Karpas-422 (cell line): ENCODE data around the gene C19orf38. TPM values are rescaled to one million over a fixed set of nuclear protein-coding genes. Genes with fewer than 3 reads are reported as not detected.

Experiments used
- DNase-seq: peaks from one replicate; pipeline ENCODE4 v3.0.0-alpha.2; 2015
- H2AFZ ChIP-seq: fragments of 200-600 bp; sonication (generic); 2 replicates; pipeline ENCODE4 v1.6.1; 2014; ENCODE audit warnings: antibody characterized with exemption, low read length, mixed read lengths
- H3K27ac ChIP-seq: fragments of 200-600 bp; sonication (generic); 2 replicates; pipeline ENCODE4 v1.5.1; 2014; ENCODE audit warnings: mild to moderate bottlenecking, low read length, moderate library complexity
- H3K27me3 ChIP-seq: fragments of 200-600 bp; sonication (generic); 2 replicates; pipeline ENCODE4 v1.6.1; 2014; ENCODE audit warnings: low read length, mixed read lengths
- H3K36me3 ChIP-seq: fragments of 200-600 bp; sonication (generic); 2 replicates; pipeline ENCODE4 v1.6.1; 2014; ENCODE audit warnings: low read length, mixed read lengths; ENCODE audit not compliant: insufficient read depth
- H3K4me1 ChIP-seq: fragments of 200-600 bp; sonication (generic); 2 replicates; pipeline ENCODE4 v1.6.1; 2014; ENCODE audit warnings: mild to moderate bottlenecking, low read length, mixed read lengths
- H3K4me2 ChIP-seq: fragments of 200-600 bp; sonication (generic); 2 replicates; pipeline ENCODE4 v1.6.1; 2014; ENCODE audit warnings: low read length, low read depth, mild to moderate bottlenecking; ENCODE audit not compliant: poor library complexity, severe bottlenecking
- H3K4me3 ChIP-seq: fragments of 200-600 bp; sonication (generic); 2 replicates; pipeline ENCODE4 v1.5.1; 2014; ENCODE audit warnings: mild to moderate bottlenecking, antibody characterized with exemption, low read length, mixed read lengths
- H3K79me2 ChIP-seq: fragments of 200-600 bp; sonication (generic); 2 replicates; pipeline ENCODE4 v1.6.1; 2014; ENCODE audit warnings: mild to moderate bottlenecking, low read length, mixed read lengths
- H3K9ac ChIP-seq: fragments of 200-600 bp; sonication (generic); 2 replicates; pipeline ENCODE4 v1.6.0; 2014; ENCODE audit warnings: low read length
- H3K9me2 ChIP-seq: fragments of 200-600 bp; sonication (generic), shearing (Covaris generic); replicated peaks from 2 replicates; pipeline ENCODE4 v1.6.0; 2014; ENCODE audit warnings: mild to moderate bottlenecking, low read length, moderate library complexity; ENCODE audit not compliant: insufficient read depth
- H3K9me3 ChIP-seq: fragments of 300-700, 200-600 bp; sonication (generic); 2 replicates; pipeline ENCODE4 v1.6.1; 2014; ENCODE audit warnings: low read length, mixed read lengths
- H4K20me1 ChIP-seq: fragments of 200-600 bp; sonication (generic); 2 replicates; pipeline ENCODE4 v1.6.1; 2014; ENCODE audit warnings: mild to moderate bottlenecking, antibody characterized with exemption, low read length, low read depth; ENCODE audit not compliant: insufficient read depth
- small RNA-seq: library from RNA; depleted of rRNA; stranded (forward); fragments of <200 nt; gene quantifications from one replicate; pipeline ENCODE3, GENCODE V24; 2014
- total RNA-seq: library from RNA; depleted of rRNA; stranded (reverse); fragments of >200 nt; shearing (Covaris generic); gene quantifications from 2 replicates; pipeline ENCODE4 v1.2.3, GENCODE V29; 2014; ENCODE audit warnings: low replicate concordance; rRNA removed

Gene C19orf38
- total RNA-seq, 1 experiment from 2014 or later = 6.1 TPM

DNA sequence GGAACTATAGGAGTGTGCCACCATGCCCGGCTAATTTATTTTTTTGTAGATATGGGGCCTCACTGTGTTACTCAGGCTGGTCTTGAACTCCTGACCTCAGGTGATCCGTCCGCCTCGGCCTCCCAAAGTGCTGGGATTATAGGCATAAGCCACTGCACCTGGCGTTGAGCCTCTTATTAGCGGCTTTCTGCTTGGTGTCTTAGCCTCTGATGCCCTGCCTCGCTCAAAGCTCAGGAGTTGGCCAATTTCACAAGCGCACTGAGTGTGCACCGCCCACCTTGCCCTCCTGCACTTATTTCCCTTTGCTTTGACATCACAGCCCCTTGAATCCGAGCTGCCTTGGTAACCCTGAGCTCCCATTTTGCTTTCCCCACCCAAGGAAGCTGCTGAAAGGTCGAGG, 70.1 kb downstream of the C19orf38 start:
- Histone ChIP-seq H3K36me3 (peaks cover 3% of the 10 kb centered on the region; the same call in 1 of the 2 replicates), H3K9ac (no peak overlapping the region), H3K4me3 (no peak overlapping the region), H4K20me1 (no peaks in the 10 kb centered on the region), H3K4me1 (no peaks in the 10 kb centered on the region), H3K27me3 (no peaks in the 10 kb centered on the region), H3K4me2 (no peak overlapping the region), H3K9me2 (no peaks in the 10 kb centered on the region), H2AFZ (no peak overlapping the region), H3K27ac (no peak overlapping the region), H3K9me3 (no peaks in the 10 kb centered on the region), H3K79me2 (no peaks in the 10 kb centered on the region)
- DNase-seq = no peak

Small RNA genes lying within 50 kb of the gene (small RNA-seq; reads per million reads assigned to genes)
- not detected for gene MIR199A1
- not detected for gene MIR6793

Other genes with a start within 250 kb of the C19orf38 start
- 38.2 and 48.0 TPM in 2 replicates for gene SLC44A2, start 222.9 kb upstream of the C19orf38 start, total RNA-seq
- gene ILF3, start 194.1 kb upstream of the C19orf38 start, total RNA-seq = 113 and 194 TPM in 2 replicates
- 28.2 and 44.4 TPM in 2 replicates for gene QTRT1, start 147.0 kb upstream of the C19orf38 start, total RNA-seq
- 91.1 and 93.7 TPM in 2 replicates for gene DNM2, start 130.3 kb upstream of the C19orf38 start, total RNA-seq
- 10.2 and 24.4 TPM in 2 replicates for gene TMED1, start 12.2 kb upstream of the C19orf38 start, total RNA-seq
- gene CARM1, start 23.1 kb downstream of the C19orf38 start, total RNA-seq = 32.7 and 38.2 TPM in 2 replicates
- gene YIPF2, start 80.2 kb downstream of the C19orf38 start, total RNA-seq = 26.8 and 45.6 TPM in 2 replicates
- 16.5 and 28.1 TPM in 2 replicates for gene TIMM29, start 80.4 kb downstream of the C19orf38 start, total RNA-seq
- 103 and 118 TPM in 2 replicates for gene SMARCA4, start 112.6 kb downstream of the C19orf38 start, total RNA-seq
- 49.8 and 99.9 TPM in 2 replicates for gene LDLR, start 241.0 kb downstream of the C19orf38 start, total RNA-seq